ENCODE results near the gene ERICH3. TPM values are rescaled to one million over a fixed set of nuclear protein-coding genes. Genes with fewer than 3 reads are reported as not detected.

The ERICH3 gene
- total RNA-seq (2022; extraction: Qiagen RNA extraction; ENCODE audit: low read depth): not detected in 5 replicates

GRCh38 chr1:74673351-74674111 is at the start of gene ERICH3:
Gene ERICH3 (minus strand): TSS chr1:74673792. CDS start chr1:74673519, 273 bp downstream.

Other genes starting within 250 kb of the ERICH3 start
- gene LRRC53, start 161.2 kb downstream of the ERICH3 start, total RNA-seq (2022; extraction: Qiagen RNA extraction; ENCODE audit: low read depth): not detected in 5 replicates
- 75.5 to 88.7 TPM (median 82.8 TPM) in 5 replicates for gene CRYZ, start 59.3 kb upstream of the ERICH3 start, total RNA-seq (2022; extraction: Qiagen RNA extraction; ENCODE audit: low read depth)
- gene TYW3, start 59.4 kb upstream of the ERICH3 start, total RNA-seq (2022; extraction: Qiagen RNA extraction; ENCODE audit: low read depth): 15.9 to 17.9 TPM (median 17.1 TPM) in 5 replicates

All from A549 treated with GW870086 at 1 μM for 4 hours (cell line).